NAMALWA (cell line): ENCODE results near the gene PIGU.
"Not testable (repeated sequence)": the region's sequence is repeated elsewhere in the genome, so short reads cannot be mapped to it uniquely, and the experiment has no call there.

Source experiments
- DNase-seq: peaks from one replicate; pipeline ENCODE4 v3.0.0-alpha.2; 2015; ENCODE audit warnings: low spot score

PIGU gene

DNA sequence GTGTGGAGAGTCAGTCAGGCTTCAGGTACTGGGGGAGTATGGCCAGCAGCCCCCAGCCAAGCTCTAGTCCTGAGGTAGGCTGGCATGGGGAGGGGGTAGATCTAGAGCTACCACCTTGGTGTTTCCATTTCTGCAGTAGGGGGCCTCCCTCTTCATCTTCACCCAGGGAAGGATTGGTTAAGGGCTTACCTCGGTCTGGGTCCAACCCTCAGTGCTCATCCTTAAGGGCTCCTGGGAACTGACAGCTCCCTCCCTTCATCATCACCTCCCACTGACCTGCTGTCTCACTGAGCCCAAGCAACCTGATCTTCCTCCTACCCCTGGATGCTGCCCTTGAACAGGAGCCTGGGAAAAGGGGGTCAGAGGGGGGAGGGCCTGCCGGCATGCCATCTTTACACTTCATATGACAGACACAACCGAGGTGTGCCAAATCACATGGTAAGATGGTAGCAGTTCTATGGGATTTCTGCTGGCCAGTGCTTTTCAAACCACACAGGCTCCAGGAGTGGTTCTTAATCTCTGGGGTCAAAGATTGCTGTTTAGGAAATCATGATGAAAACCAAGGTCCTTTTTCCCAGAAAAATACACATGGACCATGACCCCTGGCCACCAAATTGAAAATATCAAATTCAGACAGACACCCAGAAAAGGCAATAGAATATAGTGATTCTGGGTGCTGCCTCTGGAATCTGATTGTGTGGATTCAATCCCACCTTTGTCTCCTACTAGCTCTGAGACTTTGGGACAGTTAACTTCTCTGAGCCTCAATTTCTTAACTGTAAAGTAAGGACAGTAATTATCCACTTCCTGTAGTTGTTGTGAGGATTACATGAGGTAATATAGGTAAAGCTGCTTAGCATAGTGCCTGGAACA is 30.3 kb upstream of the PIGU start:
- DNase-seq: no peak

DNA sequence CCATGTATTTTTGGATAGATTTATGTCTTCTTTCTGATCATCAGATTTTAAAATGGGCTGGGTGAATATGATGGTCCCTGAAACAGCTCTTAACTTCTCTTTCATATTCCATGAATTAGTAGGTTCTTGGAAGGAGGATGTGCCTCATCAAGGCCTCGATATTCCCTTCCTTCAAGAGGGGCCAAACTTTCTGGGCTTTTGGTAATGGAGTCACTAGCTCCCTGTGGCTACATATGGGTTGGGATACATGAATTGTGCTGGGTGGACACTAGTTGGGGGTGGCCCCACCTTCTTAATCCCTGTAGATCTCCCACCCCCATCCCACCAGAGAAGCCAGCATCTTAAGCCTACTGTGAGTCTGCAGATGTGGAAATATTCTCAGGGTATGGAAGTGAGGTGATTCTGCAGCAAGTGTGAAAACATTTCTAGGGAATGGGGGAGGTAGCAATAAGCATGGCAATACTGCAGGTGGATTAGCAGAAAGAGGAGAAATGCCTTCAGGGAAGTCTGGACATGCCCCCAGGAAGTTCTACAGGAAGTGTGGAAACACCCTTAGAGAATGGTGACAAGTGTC is 29.5 kb upstream of the PIGU start:
- DNase-seq: no peak

DNA sequence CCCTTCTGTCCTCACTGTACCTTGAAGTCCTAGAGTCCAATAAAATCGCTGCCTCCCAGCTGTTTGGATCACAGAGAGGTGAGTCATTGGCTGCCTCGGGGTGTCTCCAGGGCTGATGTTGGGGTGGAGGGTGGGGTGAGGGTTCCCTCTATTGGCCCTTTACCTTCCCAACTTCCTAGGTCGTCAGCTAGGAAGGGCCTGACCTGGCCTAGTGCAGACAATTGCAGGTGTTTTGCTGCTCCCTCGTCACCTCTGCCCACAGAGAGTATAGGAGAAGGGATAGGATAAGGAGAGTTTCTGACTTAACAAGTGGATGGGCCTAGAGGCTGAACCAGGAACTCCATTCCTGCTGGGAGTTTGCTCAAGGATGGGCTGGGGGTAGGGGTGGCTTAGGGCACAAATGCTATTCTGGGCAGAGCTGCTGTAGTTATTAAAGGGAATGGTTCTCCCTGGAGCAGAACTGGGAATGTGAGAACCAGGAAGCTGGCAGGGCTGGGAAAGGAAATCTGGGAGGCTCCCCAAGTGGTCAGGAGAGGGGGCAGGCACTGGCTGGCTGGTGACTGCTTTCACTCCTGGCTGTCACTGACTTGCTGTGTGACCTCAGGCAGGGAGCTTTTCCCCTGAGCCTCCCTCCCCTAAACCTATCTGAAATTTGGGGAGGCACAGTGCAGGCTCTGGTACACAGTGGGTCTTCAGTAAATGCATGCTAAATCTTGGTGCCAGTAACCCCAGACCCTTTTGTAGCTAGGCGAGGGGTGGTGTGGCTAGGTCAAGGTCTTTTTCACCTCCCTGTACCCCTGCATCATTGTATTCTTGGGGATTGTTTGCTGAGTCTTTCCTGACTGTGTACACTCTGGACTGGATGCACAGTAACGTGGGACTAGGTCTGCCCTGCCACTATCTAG is 28.8 kb upstream of the PIGU start:
- no peak for DNase-seq

DNA sequence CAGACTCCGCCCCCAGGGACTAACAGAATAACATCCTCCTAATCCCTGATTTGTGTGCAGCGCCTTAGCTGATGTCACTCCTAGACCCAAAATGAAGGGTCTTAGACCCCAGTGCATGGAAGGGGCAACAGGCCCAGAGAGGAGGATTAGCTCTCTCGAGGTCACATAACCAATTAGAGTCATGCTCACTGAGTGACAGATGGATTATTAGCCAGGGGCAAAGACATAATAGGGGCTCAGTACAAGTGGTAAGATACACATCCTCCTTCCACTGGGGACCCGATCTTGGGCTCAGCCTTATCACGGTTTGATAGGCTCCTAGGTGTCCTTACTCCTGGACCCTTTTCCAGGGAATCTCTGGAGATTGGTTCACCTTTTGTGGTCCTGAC is 28.1 kb upstream of the PIGU start:
- DNase-seq: no peak

DNA sequence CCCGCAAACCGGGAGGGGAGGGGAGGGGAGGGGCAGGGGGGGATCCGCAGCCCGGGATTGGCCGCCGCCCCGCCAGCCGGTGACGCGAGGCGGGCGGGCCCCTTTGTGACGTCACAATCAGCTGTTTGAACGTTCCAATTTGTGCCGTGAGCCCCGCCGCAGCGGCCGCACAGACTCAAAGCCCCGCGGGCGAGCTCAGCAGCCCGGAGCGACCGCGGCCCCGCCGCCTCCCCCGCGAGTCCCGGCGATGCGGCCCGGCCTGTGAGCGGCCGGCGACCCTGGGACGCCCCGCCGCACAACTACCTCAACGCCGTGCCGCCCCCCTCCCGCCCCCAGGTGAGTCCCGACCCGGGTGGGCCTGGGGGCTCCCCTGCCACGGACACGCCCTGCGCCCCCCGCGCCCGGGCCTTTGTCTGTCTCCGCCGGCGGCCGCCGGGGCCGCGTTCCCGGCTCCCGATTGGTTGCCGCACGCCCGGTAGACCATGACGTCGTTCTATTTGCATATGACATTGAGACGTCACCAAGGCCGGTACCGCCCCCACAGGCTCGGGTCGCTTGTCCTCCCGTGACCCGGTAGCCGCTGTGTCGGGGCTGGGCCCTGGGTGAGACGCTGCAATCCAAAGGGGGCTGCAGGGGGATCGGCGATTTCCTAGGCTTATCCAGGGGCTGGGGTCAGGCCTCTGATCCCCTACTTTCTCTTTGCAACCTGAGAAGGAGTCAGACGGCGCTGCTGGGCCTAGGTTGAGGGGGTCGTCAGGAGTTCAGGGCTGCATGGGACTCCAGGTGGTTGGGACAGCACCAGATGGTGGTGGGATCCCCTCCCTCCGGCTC is 27.5 kb upstream of the PIGU start, which contains the start of gene TP53INP2:
TSS of gene TP53INP2 (plus strand) at position 168 of the 831 bp plus-strand sequence. CDS start 4,396 bp downstream, outside the sequence.
- peak; percentile 94 for DNase-seq

DNA sequence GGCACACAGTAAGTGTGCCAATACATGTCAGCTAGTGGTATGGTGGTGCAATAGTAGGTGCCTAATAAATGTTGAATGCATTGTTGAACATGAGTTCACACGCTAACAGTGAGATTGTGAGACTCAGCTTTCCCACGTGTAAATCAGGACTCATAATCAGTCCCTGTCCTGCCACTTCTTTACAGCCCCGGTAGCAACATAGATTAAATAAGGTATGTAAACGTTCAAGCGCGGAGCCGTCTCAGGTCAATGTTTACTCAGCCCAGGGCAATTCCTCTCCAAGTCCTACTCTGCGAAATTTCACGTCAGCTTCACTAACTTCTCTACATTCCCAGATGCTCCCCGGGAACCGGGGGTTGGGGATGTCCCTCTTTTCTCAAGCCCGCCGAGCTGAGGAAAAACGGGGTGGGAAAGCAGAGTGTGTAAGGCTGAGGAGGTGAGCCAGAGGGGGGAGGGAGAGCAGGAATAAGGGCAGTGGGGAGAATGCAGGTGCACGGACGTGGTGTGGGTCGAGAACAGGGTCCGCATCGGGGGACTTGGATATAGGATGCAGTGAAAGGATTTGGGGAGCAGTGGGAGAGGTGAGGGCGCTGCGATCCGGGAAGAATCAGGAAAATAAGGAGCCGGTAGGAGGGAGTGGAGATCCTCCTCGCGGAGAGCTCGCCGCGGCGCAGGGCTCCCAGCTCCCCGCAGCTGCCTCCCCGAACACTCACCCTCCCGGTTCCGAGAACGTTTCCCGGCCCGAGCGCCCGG is 26.7 kb upstream of the PIGU start:
- peak; percentile 55 for DNase-seq

DNA sequence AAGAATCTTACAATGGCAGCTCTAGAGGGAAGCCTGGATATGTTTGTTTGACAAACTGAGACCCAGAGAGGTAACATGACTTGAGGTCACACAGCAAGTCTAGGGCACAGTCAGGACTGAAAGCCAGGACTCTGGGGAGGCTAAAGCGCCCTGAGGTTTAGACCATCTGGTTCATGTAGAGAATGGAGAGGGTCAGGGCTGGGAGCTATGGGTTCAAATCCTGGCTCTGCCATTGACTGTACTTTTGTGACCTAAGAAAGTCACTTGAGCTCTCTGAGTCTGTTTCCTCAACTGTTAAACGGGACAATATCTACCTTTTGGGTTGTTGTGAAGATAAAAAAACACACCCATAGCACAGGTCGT is 26.1 kb upstream of the PIGU start:
- no peak for DNase-seq

DNA sequence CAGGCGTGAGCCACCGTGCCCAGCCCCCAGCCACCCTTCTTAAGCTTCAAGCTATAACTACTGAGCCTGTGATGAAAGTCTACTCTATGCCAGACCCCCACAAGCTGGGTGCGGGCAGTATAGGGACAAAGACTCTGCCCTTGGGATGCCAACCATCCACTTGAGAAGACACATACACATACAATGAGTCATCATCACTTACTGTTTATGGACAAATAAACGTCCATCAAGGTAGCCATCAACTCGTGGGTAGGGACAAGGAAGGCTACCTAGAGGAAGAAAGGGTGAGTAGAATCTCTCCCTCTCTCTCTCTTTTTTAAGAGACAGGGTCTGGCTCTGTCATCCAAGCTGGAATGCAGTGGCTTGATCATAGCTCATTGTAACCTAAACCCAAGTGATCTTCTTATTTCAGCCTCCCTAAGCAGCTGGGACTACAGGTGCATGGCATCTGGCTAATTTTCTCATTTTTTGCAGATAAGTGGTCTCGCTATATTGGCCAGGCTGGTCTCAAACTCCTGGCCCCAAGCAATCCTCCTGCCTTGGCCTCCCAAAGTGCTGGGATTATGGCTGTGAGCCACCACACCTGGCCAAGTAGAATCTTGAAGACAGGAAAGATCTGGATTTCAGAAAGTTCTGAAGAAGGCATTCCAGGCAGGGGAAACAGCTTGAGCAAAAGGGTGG is 24.7 kb upstream of the PIGU start:
- no peak for DNase-seq

DNA sequence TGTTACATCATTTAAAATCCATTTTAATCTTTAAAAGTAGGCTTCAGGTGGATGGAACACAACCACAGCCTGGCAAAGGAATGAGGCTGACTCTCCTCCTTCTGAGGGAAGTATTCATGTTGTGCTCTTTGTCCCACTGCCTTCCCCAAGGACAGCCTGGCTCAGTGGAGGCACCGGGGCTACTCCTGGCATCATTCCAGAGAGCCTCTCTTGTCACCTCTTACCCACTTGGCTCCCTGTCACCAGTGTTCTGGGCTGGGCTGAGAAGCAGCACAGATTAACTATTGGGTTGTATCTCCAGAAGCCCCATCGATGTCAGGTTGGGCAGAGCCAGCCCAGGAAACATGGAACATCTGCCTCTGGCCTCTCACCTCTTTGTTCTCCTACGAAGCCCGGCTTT is 16.5 kb upstream of the PIGU start:
- no peak for DNase-seq

DNA sequence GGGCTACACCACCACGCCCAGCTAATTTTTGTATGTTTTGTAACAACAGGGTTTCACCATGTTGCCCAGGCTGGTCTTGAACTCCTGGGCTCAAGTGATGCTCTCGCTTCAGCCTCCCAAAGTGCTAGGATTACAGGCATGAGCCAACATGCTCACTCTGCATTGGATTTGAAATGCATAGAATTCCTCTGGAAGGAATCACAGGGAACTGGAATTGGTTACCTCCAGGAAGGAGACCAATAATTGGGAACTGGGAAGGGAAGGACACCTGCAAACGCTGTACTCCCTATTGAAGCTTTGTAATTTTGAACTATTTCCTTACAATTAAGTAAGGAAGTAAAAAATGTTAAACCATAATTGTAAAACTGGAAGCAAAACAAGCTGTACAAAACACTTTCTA is 14.9 kb upstream of the PIGU start:
- no peak for DNase-seq

DNA sequence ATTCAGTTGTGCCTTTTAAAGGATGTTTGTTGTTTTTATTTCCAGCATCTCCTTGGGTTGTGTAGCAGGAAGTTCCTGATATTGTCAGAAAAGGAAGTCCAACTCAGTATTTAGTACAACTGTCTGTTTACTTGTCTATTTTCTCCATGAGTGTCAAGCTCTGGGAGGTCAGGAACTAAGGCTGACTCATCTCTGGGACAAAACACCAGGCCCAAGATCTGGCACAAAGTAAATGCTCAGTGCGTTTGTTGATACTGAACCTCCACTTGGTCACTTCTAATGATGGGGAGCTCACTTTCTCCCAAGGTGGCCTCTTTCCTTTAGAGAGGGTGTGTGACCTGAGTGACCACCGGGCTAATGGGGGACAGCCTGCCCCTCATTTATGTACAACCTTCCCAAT is 12.6 kb upstream of the PIGU start:
- no peak for DNase-seq

DNA sequence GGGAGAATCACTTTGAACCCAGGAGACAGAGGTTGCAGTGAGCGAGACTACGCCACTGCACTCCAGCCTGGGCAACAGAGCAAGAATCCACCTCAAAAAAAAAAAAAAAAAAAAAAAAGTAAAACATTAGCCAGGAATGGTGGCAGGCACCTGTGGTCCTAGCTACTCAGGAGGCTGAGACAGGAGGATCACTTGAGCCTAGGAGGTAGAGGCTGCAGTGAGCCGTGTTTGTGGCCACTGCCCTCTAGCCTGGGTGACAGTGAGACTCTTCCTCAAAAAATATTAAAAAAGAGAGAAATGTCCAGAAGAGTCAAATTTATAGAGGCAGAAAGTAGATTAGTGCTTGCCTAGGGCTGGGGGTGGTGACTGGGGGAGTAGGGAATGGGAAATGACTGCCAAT is 6.8 kb upstream of the PIGU start:
- DNase-seq: no peak

DNA sequence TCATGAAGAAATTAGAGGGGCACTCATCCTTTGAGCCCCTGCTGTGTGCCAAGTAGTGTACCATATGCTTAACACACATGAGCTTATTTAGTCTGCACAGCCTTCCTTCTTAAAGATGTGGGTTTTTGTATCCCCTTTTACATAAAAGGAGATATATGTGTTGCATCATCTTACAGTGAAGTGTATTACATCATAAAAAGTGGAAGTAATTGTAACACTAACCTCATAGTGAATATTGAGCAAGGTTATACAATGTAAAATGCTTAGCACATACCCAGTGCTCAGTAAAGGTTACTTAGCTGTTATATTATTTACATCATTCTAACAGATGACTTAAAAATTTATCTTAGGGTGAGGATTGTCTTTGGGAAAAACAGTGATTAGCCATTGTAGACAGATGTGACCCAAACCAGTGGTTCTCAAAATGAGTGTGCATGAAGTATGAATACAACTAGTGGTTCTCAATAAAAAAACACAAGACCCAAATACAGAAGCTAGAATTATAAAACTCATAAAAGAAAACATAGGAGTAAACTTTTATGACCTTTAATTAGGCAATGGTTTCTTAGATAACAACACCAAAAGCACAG is 3.8 kb upstream of the PIGU start:
- peak; percentile 45 for DNase-seq

DNA sequence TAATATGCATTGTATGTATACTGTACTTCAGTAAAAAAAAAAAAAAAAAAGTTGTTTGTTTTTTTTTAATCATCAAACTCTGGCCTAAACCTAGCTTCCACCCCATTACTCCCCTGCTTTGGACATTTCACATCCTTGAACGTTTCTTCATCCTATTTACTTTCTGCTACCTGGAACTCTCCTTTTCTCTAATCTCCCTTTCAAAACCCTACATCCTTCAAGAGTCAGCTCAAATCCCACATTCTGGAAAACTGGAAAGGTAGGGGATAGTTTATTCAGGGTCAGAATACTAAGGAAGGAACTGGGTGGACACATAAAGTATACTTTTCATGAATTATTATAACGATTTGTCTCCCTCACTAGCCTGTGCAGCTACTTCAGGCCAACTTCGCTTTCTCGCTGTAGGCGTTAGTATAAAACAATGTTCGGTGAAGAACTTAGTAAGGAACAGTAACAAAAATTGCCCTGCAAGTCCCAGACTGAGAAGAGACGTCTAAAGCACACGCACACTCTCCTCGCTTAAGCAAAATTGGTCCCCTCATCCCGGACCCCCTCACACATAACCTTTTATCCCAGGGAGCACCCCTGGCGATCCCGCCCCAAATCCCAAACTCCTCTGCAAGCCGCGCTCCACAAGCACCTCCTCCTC is 775 bp downstream of the PIGU start:
- DNase-seq: no peak

DNA sequence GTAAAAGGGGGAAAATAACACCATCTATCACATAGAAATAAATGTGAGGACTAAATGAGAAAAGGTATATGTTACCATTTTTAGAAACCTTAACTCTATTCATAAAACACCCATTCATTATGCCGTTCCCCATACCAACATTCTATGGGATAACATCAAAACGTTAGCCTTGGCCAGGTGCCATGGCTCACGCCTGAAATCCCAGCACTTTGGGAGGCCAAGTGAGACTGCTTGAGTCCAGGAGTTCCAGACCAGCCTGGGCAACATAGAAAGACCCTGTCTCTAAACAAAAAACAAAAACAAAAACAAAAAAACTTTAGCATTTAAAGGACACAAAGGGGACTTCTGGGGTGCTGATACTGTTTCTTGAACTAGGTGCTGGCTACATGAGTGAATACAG is 1.3 kb downstream of the PIGU start:
- DNase-seq: no peak

DNA sequence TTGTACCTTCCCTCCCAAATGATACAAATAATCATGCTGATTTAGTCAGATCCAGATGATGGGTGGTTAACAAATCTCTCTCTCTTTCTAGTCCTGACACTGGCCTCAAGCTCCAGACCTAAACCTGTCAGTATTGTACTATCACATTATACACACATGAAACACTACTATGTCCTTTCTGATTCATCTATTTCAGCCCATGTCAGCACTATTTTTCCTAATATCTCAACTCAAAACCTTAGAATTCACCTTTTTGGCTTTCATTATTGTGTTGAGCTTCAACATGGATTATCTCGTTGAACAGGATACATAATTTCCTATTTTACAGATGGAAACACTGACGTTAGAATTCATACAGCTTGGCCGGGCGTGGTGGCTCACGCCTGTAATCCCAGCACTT is 3.5 kb downstream of the PIGU start:
- DNase-seq: no peak

DNA sequence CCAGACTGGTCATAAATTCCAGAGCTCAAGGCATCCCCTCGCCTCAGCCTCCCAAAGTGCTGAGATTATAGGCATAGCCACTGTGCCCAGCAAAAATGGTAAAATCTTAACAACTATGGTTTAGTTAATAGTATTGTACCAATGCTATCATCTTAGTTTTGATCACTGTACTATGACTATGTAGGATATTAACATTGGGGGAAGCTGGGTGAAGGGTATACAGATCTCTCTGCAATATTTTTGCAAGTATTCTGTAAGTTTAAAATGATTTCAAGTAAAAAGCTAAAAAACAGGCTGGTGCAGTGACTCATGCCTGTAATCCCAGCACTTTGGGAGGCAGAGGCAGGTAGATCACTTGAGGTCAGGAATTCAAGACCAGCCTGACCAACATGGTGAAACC is 7.8 kb downstream of the PIGU start:
- DNase-seq: no peak

DNA sequence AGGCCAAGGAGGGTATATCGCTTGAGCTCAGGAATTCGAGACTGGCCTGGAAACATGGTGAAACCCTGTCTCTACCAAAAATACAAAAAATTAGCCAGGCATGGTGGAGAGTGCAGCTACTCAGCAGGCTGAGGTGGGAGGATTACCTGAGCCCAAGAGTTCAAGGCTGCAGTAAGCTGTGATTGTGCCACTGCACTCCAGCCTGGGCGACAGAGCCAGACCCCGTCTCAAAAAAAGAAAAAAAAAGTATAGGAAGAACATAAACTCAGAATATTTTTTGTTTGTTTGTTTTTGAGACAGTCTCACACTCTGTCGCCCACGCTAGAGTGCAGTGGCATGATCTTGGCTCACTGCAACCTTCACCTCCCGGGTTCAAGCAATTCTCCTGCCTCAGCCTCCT is 12.1 kb downstream of the PIGU start:
- DNase-seq: not testable (repeated sequence)

DNA sequence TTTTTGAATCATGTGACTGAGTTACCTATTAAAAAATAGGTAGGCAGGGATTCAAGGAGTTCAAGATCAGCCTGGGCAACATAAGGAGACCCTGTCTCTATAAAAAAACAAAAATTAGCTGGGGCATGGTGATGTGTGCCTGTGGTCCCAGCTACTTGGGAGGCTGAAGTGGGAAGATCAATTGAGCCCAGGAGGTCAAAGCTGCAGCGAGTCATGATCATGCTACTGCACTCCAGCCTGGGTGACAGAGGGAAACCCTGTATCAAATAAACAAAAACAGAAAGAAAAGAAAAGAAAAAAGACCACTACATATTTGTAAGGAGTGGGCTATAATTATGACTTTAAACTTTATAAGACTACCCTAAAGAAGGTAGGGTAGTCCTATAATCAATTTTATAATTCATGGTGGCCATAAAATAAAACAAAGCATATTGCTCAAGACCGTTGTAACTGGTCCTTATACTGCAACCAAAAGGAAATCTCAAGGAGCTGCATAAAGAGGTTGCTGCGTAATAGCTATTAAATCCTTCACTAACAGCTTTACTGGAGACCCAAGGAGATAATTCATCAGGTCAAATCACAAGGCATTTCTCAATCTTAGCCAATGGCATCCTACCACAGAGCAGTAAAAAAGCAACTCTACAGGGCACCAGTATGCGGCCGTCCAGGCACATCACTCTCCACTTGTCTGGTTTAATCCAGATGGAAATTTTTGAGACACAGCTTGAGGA is 13.5 kb downstream of the PIGU start:
- DNase-seq: no peak
